Uterus (tissue), 4 donors: ENCODE data around the gene UBE2E3. TPM values are rescaled to one million over a fixed set of nuclear protein-coding genes. Genes with fewer than 3 reads are reported as not detected.

Experiments used
- DNase-seq, 2 donors: peaks; one replicate each; pipeline ENCODE4 v3.0.0-alpha.2; 2019 to 2020
- H3K27ac ChIP-seq, 2 donors: fragments of 200-600 bp; sonication (generic); 1 replicate in 1 of 2; 2 replicates in 1 of 2; pipeline ENCODE4 v1.5.1; 2016 to 2018
- H3K27me3 ChIP-seq, 2 donors: fragments of 200-600 bp; sonication (generic); one replicate each; pipeline ENCODE4 v1.5.1; 2018 to 2019; ENCODE audit warnings: control low read depth in 1 of 2
- H3K36me3 ChIP-seq, 2 donors: fragments of 200-600 bp; sonication (generic); one replicate each; pipeline ENCODE4 v1.5.1; 2019; ENCODE audit warnings: control low read depth in 1 of 2
- H3K4me1 ChIP-seq, 2 donors: fragments of 200-600 bp; sonication (generic); one replicate each; pipeline ENCODE4 v1.5.1; 2018 to 2019; ENCODE audit warnings: control low read depth in 1 of 2
- H3K4me3 ChIP-seq, 2 donors: fragments of 200-600 bp; sonication (generic); 1 replicate in 1 of 2; 2 replicates in 1 of 2; pipeline ENCODE4 v1.5.1; 2018 to 2019; ENCODE audit warnings: mild to moderate bottlenecking in 1 of 2
- H3K9me3 ChIP-seq, 2 donors: fragments of 200-600 bp; sonication (generic); one replicate each; pipeline ENCODE4 v1.5.1; 2019; ENCODE audit warnings: control low read depth in 1 of 2
- POLR2A ChIP-seq, 2 donors: fragments of 450-650 bp; IDR thresholded peaks; one replicate each; pipeline ENCODE4 v1.6.1; 2016; ENCODE audit warnings: antibody characterized with exemption in 2 of 2, mild to moderate bottlenecking in 1 of 2, moderate library complexity in 1 of 2
- intact Hi-C: fragments of 100-400 bp; cut with DNase I; formaldehyde crosslinking; loops from one replicate; pipeline ENCODE4 v1.15.1; 2023; ENCODE audit warnings: low total_unique reads
- total RNA-seq, 4 donors: library from RNA; depleted of rRNA in 3 of 4; stranded (reverse); fragments of >200 nt in 3 of 4; gene quantifications; one replicate each; pipeline versions ENCODE4 v1.1.0 to v1.2.4, GENCODE V29; 2014 to 2023
- TF ChIP-seq, protein P1 (sequence below), 4 experiments: fragments of 200-600 bp in 2 of 4; fragments of 450-650 bp in 2 of 4; sonication (generic) in 2 of 4; IDR thresholded peaks; one replicate each; pipeline ENCODE4 v1.5.1; 2016 to 2019; ENCODE audit warnings: antibody characterized with exemption in 4 of 4, mild to moderate bottlenecking in 2 of 4, moderate library complexity in 1 of 4
- donor health status: DM: yes; HTN: yes; CAD: no.

UBE2E3 gene
- total RNA-seq, 4 donors from 2014 or later = 29.2 to 200 (median 44.9) TPM

- H3K36me3 ChIP-seq = no peaks in the 10 kb centered on the region
These were observed 19.4 kb upstream of the UBE2E3 start for GRCh38 chr2:180960982-180961381.

DNA sequence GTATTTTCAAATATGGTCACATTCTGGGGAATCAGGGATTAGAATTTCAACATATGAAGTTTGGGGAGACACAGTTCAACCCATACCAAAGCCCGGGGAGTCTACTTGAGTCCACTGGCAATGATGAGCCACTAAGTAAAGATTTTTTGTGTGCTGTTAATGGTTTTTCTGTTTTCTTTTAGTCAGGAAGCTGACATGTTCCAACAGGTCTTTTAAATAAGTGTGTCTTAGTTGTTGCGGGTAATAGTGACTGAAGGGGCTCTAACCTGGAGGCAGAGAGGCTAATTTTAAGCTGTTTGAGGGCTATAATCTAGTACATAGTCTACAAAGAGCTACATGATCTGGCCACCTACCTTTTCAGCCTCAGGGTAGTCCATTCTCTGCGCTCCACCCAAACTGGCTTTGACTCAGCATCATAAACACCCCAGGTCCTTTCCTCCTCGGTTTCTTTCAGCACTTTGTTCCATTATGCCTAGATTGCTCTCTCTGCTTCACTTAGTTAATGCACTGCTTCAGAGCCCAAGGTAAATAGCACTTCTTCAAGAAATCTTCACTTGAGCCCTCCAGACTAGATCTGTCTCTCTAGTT, 17.6 kb upstream of the UBE2E3 start:
- Histone ChIP-seq H3K27me3 (no peaks in the 10 kb centered on the region), H3K9me3 (no peaks in the 10 kb centered on the region), H3K4me1 (no peaks in the 10 kb centered on the region), H3K27ac (no peak overlapping the region), H3K36me3 (no peaks in the 10 kb centered on the region), H3K4me3 (no peak overlapping the region)
- intact Hi-C loops = no loop called here
- TF ChIP-seq, protein P1, sequence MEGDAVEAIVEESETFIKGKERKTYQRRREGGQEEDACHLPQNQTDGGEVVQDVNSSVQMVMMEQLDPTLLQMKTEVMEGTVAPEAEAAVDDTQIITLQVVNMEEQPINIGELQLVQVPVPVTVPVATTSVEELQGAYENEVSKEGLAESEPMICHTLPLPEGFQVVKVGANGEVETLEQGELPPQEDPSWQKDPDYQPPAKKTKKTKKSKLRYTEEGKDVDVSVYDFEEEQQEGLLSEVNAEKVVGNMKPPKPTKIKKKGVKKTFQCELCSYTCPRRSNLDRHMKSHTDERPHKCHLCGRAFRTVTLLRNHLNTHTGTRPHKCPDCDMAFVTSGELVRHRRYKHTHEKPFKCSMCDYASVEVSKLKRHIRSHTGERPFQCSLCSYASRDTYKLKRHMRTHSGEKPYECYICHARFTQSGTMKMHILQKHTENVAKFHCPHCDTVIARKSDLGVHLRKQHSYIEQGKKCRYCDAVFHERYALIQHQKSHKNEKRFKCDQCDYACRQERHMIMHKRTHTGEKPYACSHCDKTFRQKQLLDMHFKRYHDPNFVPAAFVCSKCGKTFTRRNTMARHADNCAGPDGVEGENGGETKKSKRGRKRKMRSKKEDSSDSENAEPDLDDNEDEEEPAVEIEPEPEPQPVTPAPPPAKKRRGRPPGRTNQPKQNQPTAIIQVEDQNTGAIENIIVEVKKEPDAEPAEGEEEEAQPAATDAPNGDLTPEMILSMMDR (IDR thresholded peaks at IDR 0.05) = no peak
- TF ChIP-seq POLR2A (IDR thresholded peaks at IDR 0.05) = no peak
- no peak for DNase-seq

More at GRCh38 chr2:180960982-180961381, 19.4 kb upstream of the UBE2E3 start:
- Histone ChIP-seq H3K4me3 (no peak overlapping the region), H3K4me1 (no peaks in the 10 kb centered on the region), H3K9me3 (no peaks in the 10 kb centered on the region), H3K27ac (no peak overlapping the region), H3K27me3 (no peaks in the 10 kb centered on the region)
- intact Hi-C loops = no loop called here
- TF ChIP-seq, protein P1 (IDR thresholded peaks at IDR 0.05) = no peak
- no peak for TF ChIP-seq POLR2A (IDR thresholded peaks at IDR 0.05)
- no peak for DNase-seq

- intact Hi-C loops = no loop called here
- no peaks in the 10 kb centered on the region for H3K27me3 ChIP-seq
- H3K9me3 ChIP-seq = no peaks in the 10 kb centered on the region
- TF ChIP-seq, protein P1 (IDR thresholded peaks at IDR 0.05) = no peak
- no peak for TF ChIP-seq POLR2A (IDR thresholded peaks at IDR 0.05)
- H3K36me3 ChIP-seq = no peaks in the 10 kb centered on the region
- no peaks in the 10 kb centered on the region for H3K4me1 ChIP-seq
- no peak for DNase-seq
- no peak overlapping the region for H3K4me3 ChIP-seq
- no peak overlapping the region for H3K27ac ChIP-seq
These were observed 14.0 kb upstream of the UBE2E3 start for GRCh38 chr2:180966378-180966777.

DNA sequence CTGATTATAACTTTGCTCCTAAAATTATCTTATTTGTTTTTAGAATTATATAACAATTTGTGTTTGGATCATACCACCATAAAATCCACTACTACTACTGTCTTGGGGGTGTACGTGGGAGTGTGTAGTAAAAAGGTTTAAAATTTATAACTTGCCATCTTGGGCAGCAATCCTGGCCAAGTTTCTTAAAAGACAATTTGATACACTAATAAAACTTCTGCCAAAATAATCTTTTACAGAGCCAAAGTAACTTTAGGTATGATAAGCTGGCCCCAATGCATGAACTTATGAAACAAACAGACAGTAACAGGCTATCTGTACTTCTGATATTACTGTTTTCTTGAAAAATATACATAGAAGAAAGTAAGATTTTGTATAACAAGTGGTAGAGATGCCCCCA, 11.3 kb upstream of the UBE2E3 start:
- no peak overlapping the region for H3K27ac ChIP-seq
- no peak for DNase-seq
- no peaks in the 10 kb centered on the region for H3K36me3 ChIP-seq
- no peak overlapping the region for H3K4me3 ChIP-seq
- no peaks in the 10 kb centered on the region for H3K9me3 ChIP-seq
- intact Hi-C loops = no loop called here
- H3K27me3 ChIP-seq = no peaks in the 10 kb centered on the region
- H3K4me1 ChIP-seq = no peaks in the 10 kb centered on the region
- TF ChIP-seq, protein P1 (IDR thresholded peaks at IDR 0.05) = no peak
- TF ChIP-seq POLR2A (IDR thresholded peaks at IDR 0.05) = no peak

DNA sequence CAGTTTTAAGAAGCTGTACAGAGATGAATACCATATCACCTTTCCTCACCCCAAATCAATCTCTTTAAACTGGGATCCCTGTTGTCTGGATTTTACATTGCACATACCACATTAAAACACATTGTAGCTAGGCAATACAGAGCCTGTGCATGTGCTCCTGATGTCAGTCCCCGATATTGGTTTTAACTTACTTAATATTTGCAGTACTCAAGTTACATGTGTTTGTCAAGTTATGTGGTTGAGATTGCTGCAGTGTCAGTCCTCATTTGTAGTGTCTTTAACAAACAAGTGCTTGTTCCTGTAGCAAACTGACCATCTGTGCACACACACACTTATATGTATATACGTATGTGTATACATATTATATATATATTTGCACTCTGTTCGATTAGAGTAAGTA, 10.4 kb upstream of the UBE2E3 start:
- intact Hi-C loops = no loop called here
- no peaks in the 10 kb centered on the region for H3K4me1 ChIP-seq
- H3K36me3 ChIP-seq = no peaks in the 10 kb centered on the region
- H3K27ac ChIP-seq = no peak overlapping the region
- TF ChIP-seq POLR2A (IDR thresholded peaks at IDR 0.05) = no peak
- TF ChIP-seq, protein P1 (IDR thresholded peaks at IDR 0.05) = no peak
- H3K9me3 ChIP-seq = no peaks in the 10 kb centered on the region
- no peaks in the 10 kb centered on the region for H3K27me3 ChIP-seq
- H3K4me3 ChIP-seq = no peak overlapping the region
- no peak for DNase-seq
